Activated B cell treated with CpG ODN at 0.5 μM for 24 hours (primary cell): ENCODE measurements around the gene RCOR1. TPM values are rescaled to one million over a fixed set of nuclear protein-coding genes. Genes with fewer than 3 reads are reported as not detected.
A peak's percentile ranks its signal among the peaks of the same experiment; 100 is the strongest.

Source experiments
- ATAC-seq: fragments of 200-7000 bp; cut with Tn5 transposase; one replicate; pipeline ENCODE4 v1.10.0; 2021; ENCODE audit warnings: low read depth, mild to moderate bottlenecking, moderate library complexity
- CTCF ChIA-PET: fragments of 350-600 bp; sonication (Branson Sonifier 250); formaldehyde crosslinking; loops from one replicate; lab custom pipeline; 2021; ENCODE audit warnings: antibody characterized with exemption; lab: Charles Lee
- POLR2A ChIA-PET: fragments of 350-600 bp; sonication (Branson Sonifier 250); formaldehyde crosslinking; loops from one replicate; lab custom pipeline; 2021; ENCODE audit warnings: antibody characterized with exemption; lab: Charles Lee
- DNase-seq: peaks from one replicate; pipeline ENCODE4 v3.0.0; 2022
- H3K27ac Mint-ChIP-seq: one replicate; pipeline ENCODE4 v1.8.0; 2020; ENCODE audit warnings: mixed read lengths
- H3K27me3 Mint-ChIP-seq: one replicate; pipeline ENCODE4 v1.8.0; 2021; ENCODE audit warnings: mixed read lengths
- H3K36me3 Mint-ChIP-seq: one replicate; pipeline ENCODE4 v1.8.0; 2021; ENCODE audit warnings: low read depth, mixed read lengths
- H3K4me1 Mint-ChIP-seq: one replicate; pipeline ENCODE4 v1.8.0; 2021; ENCODE audit warnings: mixed read lengths
- H3K4me3 Mint-ChIP-seq: one replicate; pipeline ENCODE4 v1.8.0; 2020; ENCODE audit warnings: mild to moderate bottlenecking, mixed read lengths
- H3K9me3 Mint-ChIP-seq: one replicate; pipeline ENCODE4 v1.8.0; 2020; ENCODE audit warnings: mixed read lengths
- CTCF ChIP-seq: fragments of 200-600 bp; IDR thresholded peaks from one replicate; pipeline ENCODE4 v1.8.0; 2022; ENCODE audit warnings: antibody characterized with exemption, mild to moderate bottlenecking
- intact Hi-C: fragments of 100-400 bp; cut with micrococcal nuclease; formaldehyde crosslinking; loops from one replicate; pipeline ENCODE4 v1.15.1; 2024
- total RNA-seq: library from RNA; stranded (reverse); gene quantifications from 2 replicates; pipeline ENCODE4 v1.2.3, GENCODE V29; 2022

Gene RCOR1
- total RNA-seq = 21.0 and 23.0 TPM in 2 replicates

- TF ChIP-seq CTCF = no peak
- ATAC-seq = peak; percentile 84
- Mint-ChIP-seq H3K4me3 (peak within 1 kb of the TSS; percentile 93), H3K27me3 (no peaks in the 10 kb centered on the region), H3K4me1 (peaks cover 26% of the 10 kb centered on the region), H3K9me3 (no peaks in the 10 kb centered on the region), H3K36me3 (peaks cover 7% of the 10 kb centered on the region), H3K27ac (peak within 1 kb of the TSS; percentile 97)
- ChIA-PET POLR2A (interaction anchor here (0.5 to 2.1 kb wide), 14 partner anchors 19 to 521 kb away, joined by 3 to 18 read pairs (median 5); partner anchors contain the start of gene ANKRD9), CTCF (interaction anchor here (1.0 to 1.2 kb wide), 3 partner anchors 67 to 102 kb away, joined by 3 to 4 read pairs (median 4); no protein-coding TSS in a partner anchor)
- peak; percentile 94 for DNase-seq
- intact Hi-C loops = loop anchor here (1.0 to 10.0 kb wide), 7 partner anchors 27 to 325 kb away; partner anchors contain the start of genes CINP and TECPR2
These were observed at the start of gene RCOR1 for GRCh38 chr14:102591944-102592762. Gene RCOR1 (plus strand): TSS chr14:102592649. CDS start chr14:102592887, 238 bp downstream.

- peaks cover 11% of the 10 kb centered on the region for H3K4me1 Mint-ChIP-seq
- no peak overlapping the region for H3K27ac Mint-ChIP-seq
- POLR2A ChIA-PET = interaction anchor here (0.9 kb wide), 1 partner anchor 48 kb away, joined by 3 read pairs; no protein-coding TSS in a partner anchor
- TF ChIP-seq CTCF = no peak
- ATAC-seq (no peak), DNase-seq (no peak)
- no peaks in the 10 kb centered on the region for H3K36me3 Mint-ChIP-seq
- peaks cover 25% of the 10 kb centered on the region for H3K27me3 Mint-ChIP-seq
- CTCF ChIA-PET = no interaction called here
- H3K9me3 Mint-ChIP-seq = no peaks in the 10 kb centered on the region
- peak overlapping the region; percentile 24 for H3K4me3 Mint-ChIP-seq
- intact Hi-C loops = no loop called here
These were observed 48.3 kb upstream of the RCOR1 start for GRCh38 chr14:102544046-102544746.

- H3K36me3 Mint-ChIP-seq = no peaks in the 10 kb centered on the region
These were observed 47.5 kb upstream of the RCOR1 start for GRCh38 chr14:102544747-102545460.

GRCh38 chr14:102545461-102546265 is 46.8 kb upstream of the RCOR1 start:
- TF ChIP-seq CTCF = no peak
- H3K9me3 Mint-ChIP-seq = no peaks in the 10 kb centered on the region
- peak overlapping the region; percentile 58 for H3K4me3 Mint-ChIP-seq
- H3K36me3 Mint-ChIP-seq = no peaks in the 10 kb centered on the region
- intact Hi-C loops = no loop called here
- H3K27ac Mint-ChIP-seq = no peak overlapping the region
- peaks cover 11% of the 10 kb centered on the region for H3K4me1 Mint-ChIP-seq
- ChIA-PET POLR2A (no interaction called here), CTCF (no interaction called here)
- peaks cover 28% of the 10 kb centered on the region for H3K27me3 Mint-ChIP-seq
- DNase-seq (no peak), ATAC-seq (no peak)

More at GRCh38 chr14:102544747-102545460, 47.5 kb upstream of the RCOR1 start:
- intact Hi-C loops = no loop called here
- ChIA-PET POLR2A (interaction anchor here (0.9 kb wide), 1 partner anchor 47 kb away, joined by 3 read pairs; no protein-coding TSS in a partner anchor), CTCF (no interaction called here)
- peak; percentile 29 for DNase-seq
- H3K4me1 Mint-ChIP-seq = peaks cover 11% of the 10 kb centered on the region
- TF ChIP-seq CTCF = no peak
- peak; percentile 54 for ATAC-seq
- peak overlapping the region; percentile 58 for H3K4me3 Mint-ChIP-seq
- H3K27ac Mint-ChIP-seq = no peak overlapping the region
- no peaks in the 10 kb centered on the region for H3K9me3 Mint-ChIP-seq
- H3K27me3 Mint-ChIP-seq = peaks cover 25% of the 10 kb centered on the region
